ENCODE results near the gene WDR18.

- no peak for TF ChIP-seq POLR2A (IDR thresholded peaks at IDR 0.05; ENCODE audit: low read length)
- TF ChIP-seq GATA1 (IDR thresholded peaks at IDR 0.05; ENCODE audit: low read depth, low read length): no peak
Observed at GRCh38 chr19:992670-993055, 8.5 kb downstream of the WDR18 start.
